HCT116 (cell line): ENCODE measurements around the gene B4GALT7.

ENCODE experiments used
- ATF3 ChIP-seq: IDR thresholded peaks from 2 replicates; pipeline ENCODE4 v1.6.1; 2012
- CEBPB ChIP-seq: IDR thresholded peaks from 2 replicates; pipeline ENCODE4 v1.6.1; 2012; ENCODE audit warnings: low read depth
- CTCF ChIP-seq, 3 experiments: fragments of 200-600 bp in 1 of 3; sonication (generic) in 1 of 3; IDR thresholded peaks in 2 of 3; conservative IDR thresholded peaks in 1 of 3; 2 replicates each; pipeline ENCODE4 v1.5.1; 2012 to 2017; ENCODE audit warnings: low read depth in 2 of 3, low read length in 2 of 3, antibody characterized with exemption in 1 of 3, borderline replicate concordance in 1 of 3, control low read depth in 1 of 3, mild to moderate bottlenecking in 1 of 3, mixed read lengths in 1 of 3, mixed run types in 1 of 3, moderate library complexity in 1 of 3; ENCODE audit not compliant: insufficient read depth in 1 of 3
- EZH2 ChIP-seq: fragments of 200-600 bp; sonication (generic); IDR thresholded peaks from 2 replicates; pipeline ENCODE4 v1.6.1; 2017; ENCODE audit warnings: antibody characterized with exemption, mixed run types
- POLR2A ChIP-seq: IDR thresholded peaks from 2 replicates; pipeline ENCODE4 v1.7.0; 2011; ENCODE audit warnings: borderline replicate concordance; ENCODE audit not compliant: insufficient read depth, insufficient read length; ENCODE audit errors: extremely low read depth
- POLR2AphosphoS5 ChIP-seq: IDR thresholded peaks from 2 replicates; pipeline ENCODE4 v1.6.1; 2011; ENCODE audit warnings: mild to moderate bottlenecking, low read depth, low read length, moderate library complexity
- TCF7L2 ChIP-seq: IDR thresholded peaks from 2 replicates; pipeline ENCODE4 v1.7.0; 2011; ENCODE audit warnings: borderline replicate concordance, inconsistent platforms; ENCODE audit not compliant: insufficient read depth, insufficient read length; ENCODE audit errors: extremely low read depth

- TF ChIP-seq TCF7L2 (no peak), ATF3 (no peak), POLR2A (no peak), CTCF (IDR thresholded peaks at IDR 0.05 in 2 of 3, conservative IDR thresholded peaks at IDR 0.05 in 1 of 3; ENCODE audit: borderline replicate concordance in 1 of 3, insufficient read depth in 1 of 3, low read depth in 2 of 3, low read length in 2 of 3) (no peak), POLR2AphosphoS5 (no peak), EZH2 (no peak), CEBPB (no peak)
Observed at GRCh38 chr5:177605667-177606066, 5.7 kb downstream of the B4GALT7 start.
